ENCODE measurements around the gene LMAN1L.

The LMAN1L gene

GRCh38 chr15:74863239-74864056, 50.8 kb downstream of the LMAN1L start:
- DNase-seq, result no peak

- no peak for DNase-seq
These were observed 51.7 kb downstream of the LMAN1L start for GRCh38 chr15:74864296-74864695.

GRCh38 chr15:74865316-74865715, 52.7 kb downstream of the LMAN1L start:
- DNase-seq, result no peak

GRCh38 chr15:74866090-74866489, 53.5 kb downstream of the LMAN1L start:
- no peak for DNase-seq

- DNase-seq, result no peak
These were observed 54.9 kb downstream of the LMAN1L start for GRCh38 chr15:74867466-74868038.

- no peak for DNase-seq
These were observed 55.4 kb downstream of the LMAN1L start for GRCh38 chr15:74868059-74868458.

- DNase-seq, result no peak
These were observed 56.7 kb downstream of the LMAN1L start for GRCh38 chr15:74869372-74869725.

- DNase-seq, result no peak
These were observed 57.2 kb downstream of the LMAN1L start for GRCh38 chr15:74869726-74870407.

- no peak for DNase-seq
These were observed 58.0 kb downstream of the LMAN1L start for GRCh38 chr15:74870436-74871215.

GRCh38 chr15:74872702-74873035, 60.0 kb downstream of the LMAN1L start:
- DNase-seq, result no peak

GRCh38 chr15:74873036-74873755, 60.6 kb downstream of the LMAN1L start, which contains the start of gene SCAMP2:
Gene SCAMP2, minus strand, starts transcription at chr15:74873365. Its CDS starts 110 bp downstream, at chr15:74873255.
- peak; percentile 86 for DNase-seq

- no peak for DNase-seq
These were observed 61.3 kb downstream of the LMAN1L start for GRCh38 chr15:74873756-74874424.

Measured in effector CD4-positive, alpha-beta T cell (primary cell).